ENCODE measurements around the gene INTS13. TPM values are rescaled to one million over a fixed set of nuclear protein-coding genes. Genes with fewer than 3 reads are reported as not detected.

Gene INTS13
- total and polyA plus RNA-seq, 2 of the 8 experiments (the other 6 are each of a cell fraction or from before 2014, with no cell fraction given), result 20.5 to 58.2 TPM

- CTCF ChIA-PET (ENCODE audit: partially characterized antibody), result no interaction called here
- H3K27ac ChIP-seq (ENCODE audit: low read depth, low read length), result no peak overlapping the region
- no peak overlapping the region for H2BK20ac ChIP-seq (ENCODE audit: low read length)
- TF ChIP-seq NANOG (IDR thresholded peaks at IDR 0.05; ENCODE audit: insufficient read depth, low read depth, low read length, poor library complexity, severe bottlenecking), result no peak
- TF ChIP-seq RFX5 (IDR thresholded peaks at IDR 0.05; ENCODE audit: borderline replicate concordance, low read depth, low read length), result no peak
- TF ChIP-seq BCL11A (IDR thresholded peaks at IDR 0.05; ENCODE audit: low read depth in 2 of 2, low read length in 2 of 2), result no peak
- TF ChIP-seq EZH2 (IDR thresholded peaks at IDR 0.05; ENCODE audit: low read depth, low read length, severe bottlenecking), result no peak
- no peak for TF ChIP-seq TEAD4 (IDR thresholded peaks at IDR 0.05; ENCODE audit: low read depth, low read length)
- no peak for TF ChIP-seq SIN3A (conservative IDR thresholded peaks at IDR 0.05 in 1 of 2, IDR thresholded peaks at IDR 0.05 in 1 of 2; ENCODE audit: low read depth in 1 of 2, low read length in 2 of 2)
- no peak for TF ChIP-seq ATF3 (IDR thresholded peaks at IDR 0.05; ENCODE audit: insufficient read depth, low read depth, low read length)
- no peak for TF ChIP-seq KDM1A (IDR thresholded peaks at IDR 0.05; ENCODE audit: borderline replicate concordance, low read length)
- no peak for TF ChIP-seq KDM5A (IDR thresholded peaks at IDR 0.05; ENCODE audit: low read length)
- TF ChIP-seq, protein P1, sequence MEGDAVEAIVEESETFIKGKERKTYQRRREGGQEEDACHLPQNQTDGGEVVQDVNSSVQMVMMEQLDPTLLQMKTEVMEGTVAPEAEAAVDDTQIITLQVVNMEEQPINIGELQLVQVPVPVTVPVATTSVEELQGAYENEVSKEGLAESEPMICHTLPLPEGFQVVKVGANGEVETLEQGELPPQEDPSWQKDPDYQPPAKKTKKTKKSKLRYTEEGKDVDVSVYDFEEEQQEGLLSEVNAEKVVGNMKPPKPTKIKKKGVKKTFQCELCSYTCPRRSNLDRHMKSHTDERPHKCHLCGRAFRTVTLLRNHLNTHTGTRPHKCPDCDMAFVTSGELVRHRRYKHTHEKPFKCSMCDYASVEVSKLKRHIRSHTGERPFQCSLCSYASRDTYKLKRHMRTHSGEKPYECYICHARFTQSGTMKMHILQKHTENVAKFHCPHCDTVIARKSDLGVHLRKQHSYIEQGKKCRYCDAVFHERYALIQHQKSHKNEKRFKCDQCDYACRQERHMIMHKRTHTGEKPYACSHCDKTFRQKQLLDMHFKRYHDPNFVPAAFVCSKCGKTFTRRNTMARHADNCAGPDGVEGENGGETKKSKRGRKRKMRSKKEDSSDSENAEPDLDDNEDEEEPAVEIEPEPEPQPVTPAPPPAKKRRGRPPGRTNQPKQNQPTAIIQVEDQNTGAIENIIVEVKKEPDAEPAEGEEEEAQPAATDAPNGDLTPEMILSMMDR (IDR thresholded peaks at IDR 0.05; ENCODE audit: control extremely low read depth in 1 of 3, insufficient read depth in 1 of 3, low read depth in 1 of 3, low read length in 3 of 3), result no peak
- TF ChIP-seq SP4 (IDR thresholded peaks at IDR 0.05; ENCODE audit: low read length), result no peak
These were observed 16.2 kb upstream of the INTS13 start for GRCh38 chr12:26954027-26954426.

More at GRCh38 chr12:26954027-26954426, 16.2 kb upstream of the INTS13 start:
- Histone ChIP-seq H3K4me2 (ENCODE audit: insufficient read depth in 1 of 2, low read depth in 2 of 2, low read length in 2 of 2) (no peak overlapping the region), H3K36me3 (ENCODE audit: control insufficient read depth in 2 of 4, insufficient read depth in 4 of 4, low read length in 3 of 4) (peaks cover 2 to 16% (median 6%) of the 10 kb centered on the region in 4 experiments; a peak in 5 of 8 replicates), H3K9ac (replicated peaks in 1 of 4; ENCODE audit: extremely low read depth in 1 of 4, low read depth in 3 of 4, low read length in 3 of 4) (no peak overlapping the region), H4K91ac (replicated peaks; ENCODE audit: insufficient read length, low read length) (no peak overlapping the region), H4K8ac (ENCODE audit: extremely low read depth, insufficient read depth, low read length) (no peak overlapping the region), H2AFZ (ENCODE audit: low read length) (no peak overlapping the region), H3K23me2 (ENCODE audit: low read depth, low read length) (no peaks in the 10 kb centered on the region), H3K4me1 (replicated peaks in 1 of 4; ENCODE audit: control insufficient read depth in 3 of 4, insufficient read depth in 4 of 4, low read length in 3 of 4) (no peaks in the 10 kb centered on the region), H3K4ac (replicated peaks; ENCODE audit: insufficient read length, low read depth, low read length) (no peak overlapping the region), H3K79me1 (ENCODE audit: low read depth, low read length) (no peaks in the 10 kb centered on the region; the same call in 1 of the 2 replicates), H3K56ac (replicated peaks; ENCODE audit: insufficient read length, low read depth, low read length) (no peak overlapping the region), H3K14ac (ENCODE audit: insufficient read length) (no peak overlapping the region), H3K27me3 (replicated peaks in 1 of 4; ENCODE audit: control insufficient read depth in 3 of 4, extremely low read depth in 1 of 4, insufficient read depth in 3 of 4, low read length in 3 of 4) (no peaks in the 10 kb centered on the region), H2BK5ac (ENCODE audit: low read depth, low read length) (no peak overlapping the region), H2BK120ac (replicated peaks; ENCODE audit: low read depth, low read length) (no peak overlapping the region), H4K20me1 (replicated peaks in 1 of 2; ENCODE audit: control insufficient read depth in 1 of 2, insufficient read depth in 2 of 2, low read length in 2 of 2) (no peaks in the 10 kb centered on the region), H2BK15ac (ENCODE audit: low read length) (no peak overlapping the region), H2BK12ac (ENCODE audit: low read depth, low read length) (no peak overlapping the region), H3K79me2 (ENCODE audit: control insufficient read depth in 1 of 2, insufficient read depth in 2 of 2, low read length in 2 of 2) (peaks cover 0 to 39% of the 10 kb centered on the region in 2 experiments; a peak in 2 of 4 replicates), H3K9me3 (ENCODE audit: insufficient read depth in 2 of 2, low read depth in 1 of 2, low read length in 1 of 2) (no peaks in the 10 kb centered on the region), H4K5ac (ENCODE audit: insufficient read length, low read depth, low read length) (no peak overlapping the region), H3K23ac (ENCODE audit: insufficient read length) (no peak overlapping the region), H2AK5ac (ENCODE audit: low read depth, low read length) (no peak overlapping the region), H3K4me3 (ENCODE audit: extremely low read depth in 1 of 4, insufficient read depth in 2 of 4, low read depth in 3 of 4, low read length in 4 of 4) (no peak overlapping the region), H3K18ac (ENCODE audit: extremely low read depth, low read length) (no peak overlapping the region)
- WGBS, 2 experiments (ENCODE audit: extremely low coverage in 1 of 2, insufficient coverage in 1 of 2, insufficient read length in 1 of 2, insufficient replicate concordance in 2 of 2, low coverage in 1 of 2, low lambda C conversion rate in 2 of 2, missing lambda C conversion rate in 1 of 2), result 83% methylated on average over 4 of the region's 4 CpGs; no CpG with 5 or more reads in 1 of the 2 experiments
- no peak for DNase-seq (ENCODE audit: low read depth in 1 of 2, low spot score in 2 of 2)
- FAIRE-seq, result no peak
- POLR2A ChIA-PET (ENCODE audit: partially characterized antibody), result no interaction called here
